GM19467 (cell line): ENCODE results near the gene PGAP1.

Source experiments
- ATAC-seq: cut with Tn5 transposase; IDR thresholded peaks from one replicate; pipeline ENCODE4 v1.9.1; 2021; ENCODE audit warnings: mild to moderate bottlenecking, moderate library complexity; ENCODE audit not compliant: unreplicated experiment

Gene PGAP1

DNA sequence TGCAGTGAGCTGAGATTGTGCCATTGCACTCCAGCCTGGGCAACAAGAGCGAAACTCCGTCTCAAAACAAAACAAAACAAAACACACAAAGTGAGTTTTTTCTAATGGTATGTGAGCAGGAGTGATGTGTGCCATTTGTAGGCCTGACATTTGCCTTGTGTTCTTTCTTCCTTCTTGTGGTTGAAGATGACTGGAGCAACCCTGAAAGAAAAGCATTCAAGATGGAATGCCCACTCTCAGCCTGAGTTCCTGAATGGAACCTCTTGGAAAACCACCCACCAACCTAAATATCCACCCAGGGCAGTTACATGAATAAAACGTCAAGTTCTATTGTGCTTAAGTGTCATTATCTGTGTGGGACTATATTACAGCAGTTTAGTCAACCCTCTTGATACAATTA, 26.5 kb downstream of the PGAP1 start:
- ATAC-seq = no peak

DNA sequence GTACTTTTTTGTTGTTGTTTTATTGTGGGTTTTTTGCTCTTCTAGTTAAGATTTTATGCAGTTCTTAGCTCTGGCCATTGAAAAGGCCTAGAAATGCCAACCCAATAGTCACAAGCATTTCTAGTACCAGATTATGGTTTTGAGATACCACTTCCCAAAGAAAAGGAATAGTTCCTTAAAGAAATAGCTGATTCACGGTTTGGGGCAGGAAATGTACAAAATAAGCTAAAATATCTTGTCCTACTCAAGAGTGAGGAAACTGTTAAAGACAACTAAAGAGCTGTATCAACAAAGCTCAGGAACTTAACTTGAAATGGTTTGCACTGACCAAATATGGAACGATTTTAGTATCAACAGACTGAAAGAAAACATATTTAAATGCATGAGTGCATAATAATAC, 35.4 kb downstream of the PGAP1 start:
- no peak for ATAC-seq

DNA sequence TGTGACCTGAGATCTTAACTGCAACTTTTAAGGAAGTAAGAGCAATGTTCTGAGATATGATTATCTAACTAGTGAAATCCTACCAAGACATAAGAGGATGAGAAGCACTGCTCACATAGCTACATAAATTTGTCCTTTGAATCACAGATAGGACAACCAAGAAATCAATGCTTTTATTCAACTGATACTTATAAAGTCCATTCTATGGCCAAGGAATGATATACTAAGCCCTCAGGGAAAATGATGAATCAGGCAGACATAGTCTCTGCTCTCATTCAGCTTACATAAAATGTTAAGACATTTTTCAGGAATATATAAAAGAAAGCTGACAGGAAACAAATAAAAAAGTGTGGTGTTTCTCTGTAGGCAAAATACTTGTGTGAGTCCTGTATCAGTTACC, 39.1 kb downstream of the PGAP1 start:
- no peak for ATAC-seq

DNA sequence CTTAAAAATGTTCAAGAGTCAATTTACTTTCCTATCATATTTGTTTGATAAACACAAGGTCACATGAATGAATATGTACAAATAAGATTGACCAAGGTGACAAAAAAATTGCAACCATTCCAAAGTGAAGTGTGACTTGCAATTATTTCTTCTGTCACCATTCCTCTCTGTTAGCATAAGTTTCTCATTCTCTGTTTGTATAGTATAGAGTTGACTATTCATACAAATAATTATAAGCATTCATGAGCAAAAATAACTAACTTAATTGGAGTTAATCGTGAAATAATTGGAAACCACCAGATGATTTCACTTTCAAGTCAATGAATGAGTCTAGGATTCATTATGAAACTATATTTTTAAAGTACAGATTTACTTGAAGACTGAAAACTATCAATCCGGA, 42.1 kb downstream of the PGAP1 start:
- no peak for ATAC-seq

DNA sequence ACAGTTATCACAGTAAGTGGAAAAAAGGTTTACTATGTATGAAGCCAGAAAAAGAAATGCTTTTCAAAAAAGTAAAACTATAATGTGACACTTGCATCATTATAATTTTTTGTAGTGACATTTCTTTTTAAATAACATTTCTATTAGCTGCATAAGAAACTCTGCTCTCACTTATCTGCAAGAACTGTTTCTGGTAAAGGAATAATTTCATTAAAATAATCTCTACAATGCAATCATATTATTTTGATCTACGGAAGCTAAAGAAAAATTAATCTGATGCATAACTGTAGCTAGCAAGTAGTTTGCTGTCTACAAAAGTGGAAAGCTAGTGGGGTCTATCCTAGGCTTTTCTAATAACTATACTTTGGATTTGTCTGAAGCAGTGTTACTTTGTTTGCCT, 50.1 kb downstream of the PGAP1 start:
- no peak for ATAC-seq

DNA sequence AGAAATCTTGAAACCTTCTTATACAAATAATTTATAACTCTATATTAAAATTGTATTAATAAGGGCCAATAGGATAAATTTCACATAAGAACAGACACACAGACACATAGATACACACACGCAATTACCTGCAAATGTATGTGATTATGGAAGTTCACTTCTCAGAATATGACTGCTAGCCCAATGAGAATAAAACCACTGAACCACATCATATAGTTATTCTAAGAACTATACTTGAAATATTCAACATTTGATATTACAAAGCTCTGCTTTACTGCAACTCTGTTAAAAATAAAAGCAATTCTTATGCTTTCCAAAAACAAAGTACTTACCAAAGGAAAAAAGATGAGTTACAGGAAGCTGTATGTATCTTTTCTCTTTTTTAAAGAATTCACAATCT, 51.1 kb downstream of the PGAP1 start:
- no peak for ATAC-seq

DNA sequence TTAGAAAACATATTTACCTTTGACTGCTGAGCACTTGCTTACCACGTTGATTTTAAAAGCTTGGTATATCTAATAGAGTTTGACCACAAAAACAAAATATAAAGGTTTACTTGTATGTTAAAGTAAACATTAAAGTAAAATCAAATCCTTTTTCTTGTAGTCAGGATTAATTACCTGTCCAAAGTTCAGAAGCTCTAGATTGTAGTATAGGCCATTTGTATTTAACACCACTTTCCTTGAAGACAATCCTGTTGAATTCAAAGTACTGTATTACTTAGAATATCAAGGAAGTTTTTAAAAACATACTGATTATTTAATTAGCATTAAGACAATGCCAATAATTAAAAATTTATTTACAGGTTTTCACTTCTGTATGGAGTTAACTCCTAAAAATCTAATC, 53.0 kb downstream of the PGAP1 start:
- ATAC-seq = no peak

DNA sequence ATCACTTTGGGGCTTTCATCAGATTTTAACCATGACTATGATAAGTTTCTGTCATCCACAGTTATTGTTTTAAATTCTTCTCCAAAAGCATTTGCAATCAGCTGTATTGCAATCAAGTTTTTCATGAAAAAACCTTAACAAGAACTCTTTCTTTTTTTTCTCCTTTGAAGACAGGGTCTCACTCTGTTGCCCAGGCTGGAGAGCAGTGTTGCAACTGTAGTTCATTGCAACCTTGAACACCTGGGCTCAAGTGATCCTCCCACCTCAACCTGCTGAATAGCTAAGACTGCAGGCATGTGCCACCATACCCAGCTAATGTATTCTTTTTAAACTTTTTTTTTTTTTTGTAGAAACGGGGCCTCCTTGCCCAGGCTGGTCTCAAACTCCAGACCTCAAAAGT, 71.9 kb downstream of the PGAP1 start:
- ATAC-seq = no peak

DNA sequence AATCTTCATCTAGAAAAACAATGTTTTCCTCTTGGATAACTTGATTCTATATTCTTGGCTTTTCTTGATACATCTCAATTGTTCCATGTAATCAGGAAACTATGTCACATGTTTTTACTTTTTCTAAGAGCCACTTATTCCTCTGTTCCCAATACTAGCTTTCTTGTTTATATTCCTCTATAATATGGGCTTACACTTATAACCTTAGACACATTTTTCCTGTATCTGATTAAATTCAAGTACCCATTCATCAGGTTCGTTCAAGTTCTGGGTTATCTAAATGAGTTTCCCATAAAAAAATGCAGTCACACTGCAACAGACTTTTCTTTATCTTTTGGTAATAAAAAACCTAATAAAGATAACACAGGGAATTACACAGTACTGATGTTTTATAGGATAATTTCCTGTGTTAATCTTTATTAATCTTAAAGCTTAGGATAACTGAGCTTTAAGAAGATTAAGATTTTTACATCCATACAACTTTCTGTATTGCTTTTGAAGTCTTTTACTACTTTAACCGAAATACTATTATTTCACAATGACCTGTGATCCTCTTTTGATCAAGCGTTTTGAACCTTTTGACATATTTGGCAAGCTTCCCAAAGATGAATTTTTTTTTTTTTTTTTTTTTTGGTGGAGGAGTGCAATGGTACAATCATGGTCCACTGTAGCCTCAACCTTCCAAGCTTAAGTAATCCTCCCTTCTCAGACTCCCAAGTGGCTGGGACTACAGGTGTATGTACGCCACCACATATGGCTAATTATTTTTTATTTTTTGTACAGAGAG, 73.0 kb downstream of the PGAP1 start:
- no peak for ATAC-seq

DNA sequence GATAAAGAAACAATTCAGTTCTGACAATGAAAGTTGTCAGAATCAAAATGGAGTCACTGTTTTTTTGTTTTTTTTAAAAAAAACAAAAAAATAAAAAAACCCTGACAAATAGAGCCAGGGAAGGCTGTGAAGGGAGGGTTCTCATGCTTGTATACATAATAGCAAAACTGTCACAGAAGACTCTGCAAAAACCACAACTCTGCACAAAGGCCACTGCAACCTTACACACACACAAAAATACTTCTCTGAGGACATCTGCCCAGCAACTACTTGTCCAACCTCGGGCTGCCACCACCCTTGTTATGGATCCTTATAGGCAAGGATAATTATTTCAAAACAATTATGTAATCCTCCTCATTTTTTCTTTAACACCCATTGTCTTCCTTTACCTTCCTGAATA, 75.4 kb downstream of the PGAP1 start:
- no peak for ATAC-seq

DNA sequence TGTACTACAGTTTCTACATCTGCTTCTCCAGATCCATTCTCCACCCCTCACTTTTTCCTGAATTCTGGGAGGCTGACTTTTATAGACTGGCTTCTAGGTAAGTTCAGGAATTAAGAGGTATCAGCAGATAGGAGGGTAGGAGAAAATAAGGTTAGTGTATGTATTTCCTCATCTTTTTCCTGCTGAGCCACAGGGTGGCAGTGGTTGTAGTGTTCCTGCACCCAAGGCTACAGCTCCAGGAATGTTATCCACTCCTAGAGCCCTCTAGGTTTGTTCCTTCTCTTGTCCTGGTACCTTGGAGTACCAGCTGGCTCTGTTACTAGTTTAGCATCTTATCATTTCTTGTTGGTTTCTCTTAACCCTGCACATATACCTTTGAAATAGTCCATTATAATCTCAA, 76.6 kb downstream of the PGAP1 start:
- no peak for ATAC-seq

DNA sequence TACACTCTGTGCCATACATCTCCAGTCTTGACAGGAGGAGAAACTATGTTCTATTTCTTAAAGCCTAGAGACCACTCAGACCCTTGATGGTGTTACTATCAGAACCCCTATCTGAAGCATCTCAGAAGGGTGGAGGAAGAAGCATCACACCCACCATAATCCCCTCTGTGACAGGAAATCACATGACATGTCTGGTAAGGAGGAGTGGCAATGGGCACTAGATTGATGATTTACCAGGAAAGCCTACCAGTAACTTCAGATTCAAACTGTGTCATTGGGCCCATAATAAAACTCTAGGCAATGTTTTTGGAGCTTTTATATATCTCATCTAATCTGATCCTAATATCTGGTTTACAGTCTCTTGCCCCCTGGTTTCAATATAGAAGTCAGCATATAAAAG, 80.2 kb downstream of the PGAP1 start:
- ATAC-seq = no peak

DNA sequence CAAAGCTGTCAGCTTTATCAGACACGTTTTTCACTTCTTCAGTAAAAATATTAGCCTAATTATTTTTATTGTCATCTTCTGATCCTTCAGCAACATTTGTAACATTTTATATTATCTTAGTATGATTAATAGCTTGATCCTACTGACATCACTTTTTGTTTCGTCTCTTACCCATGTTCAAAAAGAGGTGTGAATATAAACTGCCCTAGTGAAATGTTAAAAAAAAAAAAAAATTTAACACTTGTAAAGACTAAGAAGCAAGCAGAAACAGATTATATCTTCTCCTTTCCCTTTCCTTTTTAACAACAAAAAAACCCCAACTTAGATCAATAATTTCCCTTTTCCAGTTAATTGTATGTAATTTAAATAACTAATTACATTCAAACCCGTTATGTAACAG, 81.1 kb downstream of the PGAP1 start:
- ATAC-seq = no peak

DNA sequence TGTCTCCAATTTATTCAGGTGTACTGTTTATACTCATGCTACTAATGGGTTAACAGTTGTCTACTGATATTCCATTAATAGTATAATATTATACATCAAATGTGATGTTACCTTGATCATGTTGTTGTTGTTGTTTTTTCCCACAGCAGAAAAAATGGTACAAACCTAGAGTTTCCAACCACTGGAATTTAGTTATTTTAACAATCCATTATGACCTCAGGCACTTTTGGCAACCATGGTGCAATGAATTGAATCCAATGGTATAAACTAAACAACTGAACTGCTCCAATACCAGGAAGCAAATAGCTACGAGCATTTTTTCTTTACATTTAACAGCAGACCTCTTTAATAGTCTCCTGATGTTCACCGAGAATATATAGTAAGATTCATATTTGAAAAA, 86.3 kb downstream of the PGAP1 start:
- ATAC-seq = no peak

DNA sequence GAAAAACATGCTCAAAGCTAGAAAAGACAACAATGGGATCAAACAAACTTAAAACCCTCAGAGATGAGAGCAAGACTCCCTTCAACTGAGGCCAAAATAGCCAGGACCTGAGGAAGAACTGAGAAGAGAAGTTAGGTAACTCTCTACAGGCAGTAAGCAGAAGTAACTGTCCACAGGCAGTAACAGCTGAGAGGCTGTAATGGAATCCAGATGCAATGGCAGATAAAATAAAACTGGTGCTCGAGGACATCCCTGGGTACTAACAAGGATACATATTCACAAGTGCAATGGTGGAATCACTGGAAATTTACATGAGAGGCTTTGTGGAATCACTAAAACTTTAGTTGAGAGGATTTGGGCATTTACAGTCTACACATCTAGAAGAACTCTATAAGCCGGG, 86.9 kb downstream of the PGAP1 start:
- no peak for ATAC-seq

DNA sequence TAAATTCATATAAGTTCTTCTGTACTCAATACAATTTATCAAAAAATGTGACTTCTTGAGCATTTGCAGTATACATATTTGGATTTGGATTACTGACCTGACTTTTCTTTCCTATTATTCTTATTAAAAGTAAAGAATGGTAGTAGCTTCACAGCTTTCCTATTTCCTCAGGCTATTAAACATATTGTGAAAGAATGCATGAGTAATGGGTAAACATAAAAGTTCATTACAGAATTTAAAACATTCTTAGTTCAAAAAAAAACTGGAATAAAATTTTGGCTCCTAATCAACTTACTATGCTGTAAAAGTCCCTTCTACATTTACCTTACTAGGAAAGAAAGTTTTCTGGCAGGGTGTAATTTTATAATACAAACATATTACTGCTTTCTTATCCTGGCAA, 90.1 kb downstream of the PGAP1 start:
- no peak for ATAC-seq

DNA sequence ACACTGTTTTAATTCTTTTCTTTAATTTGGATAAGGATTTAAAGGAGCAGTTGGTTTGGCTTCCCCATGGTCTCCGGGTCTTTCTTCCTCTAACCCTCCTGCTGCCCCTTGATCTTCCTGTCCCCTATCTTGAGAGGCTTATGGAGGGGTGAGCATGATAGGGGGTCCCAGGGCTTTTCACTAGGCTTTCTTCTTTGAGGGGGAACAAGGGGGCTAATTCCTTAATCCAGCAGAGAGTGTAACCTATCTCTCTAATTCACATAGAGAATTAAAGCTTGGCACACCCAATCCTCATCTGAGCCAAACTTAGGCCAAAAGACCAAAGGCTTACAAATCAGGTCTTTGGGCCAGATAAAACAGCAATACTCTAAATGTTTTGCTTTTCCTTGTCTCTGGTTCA, 95.8 kb downstream of the PGAP1 start:
- ATAC-seq = no peak

DNA sequence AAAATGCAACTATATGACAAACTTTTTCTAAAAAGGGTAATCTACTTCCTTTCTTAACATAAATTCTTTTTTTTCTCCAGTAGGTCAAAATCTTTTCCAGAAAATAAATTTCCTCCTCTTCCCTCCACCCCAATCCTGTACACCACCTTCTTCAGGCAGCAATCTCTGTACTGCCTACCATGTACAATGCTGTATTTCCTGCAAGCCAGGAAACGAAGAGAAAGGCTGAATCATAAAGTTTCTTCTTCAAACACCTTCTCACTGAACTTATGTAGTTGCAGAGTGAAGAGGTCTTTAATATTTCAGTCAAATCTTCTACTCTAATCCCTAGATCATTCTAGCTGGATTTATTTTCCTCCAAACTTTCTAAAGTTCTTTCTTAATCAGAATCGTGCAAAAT, 99.2 kb downstream of the PGAP1 start:
- ATAC-seq = no peak

DNA sequence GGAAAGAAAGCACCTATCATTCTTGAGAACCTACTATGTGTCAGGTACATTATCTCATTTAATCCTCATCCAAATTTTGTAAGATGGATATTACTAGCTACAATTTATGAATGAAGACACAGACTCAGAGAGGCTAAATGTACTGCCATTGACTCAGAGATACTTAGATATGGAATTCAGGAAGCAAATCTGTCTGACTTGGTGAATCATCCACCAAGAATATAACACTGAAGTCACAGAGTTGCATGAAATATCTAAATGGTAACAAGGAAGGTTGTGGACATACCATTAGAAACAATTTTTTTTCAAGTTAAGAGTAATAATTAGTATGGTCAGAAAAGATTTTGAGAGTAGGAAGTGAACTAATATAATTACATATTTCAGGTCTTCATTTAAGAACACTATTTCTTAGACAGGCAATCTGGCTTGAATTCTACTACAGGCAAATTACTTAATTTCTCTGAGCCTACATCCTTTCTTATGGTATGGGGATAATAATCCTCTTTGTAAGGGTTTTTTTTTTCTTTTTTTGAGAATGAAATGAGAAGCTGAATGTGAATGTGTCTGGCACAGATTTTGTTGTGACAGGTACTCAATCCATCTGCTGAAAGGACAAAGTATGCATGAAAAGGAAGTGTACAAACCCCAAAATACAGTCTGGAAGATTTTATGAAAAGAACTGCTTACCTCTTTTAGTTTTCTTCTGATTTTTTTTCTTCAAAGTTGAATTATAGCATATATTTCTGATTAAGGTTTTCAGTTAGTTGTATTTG, 102.6 kb downstream of the PGAP1 start:
- ATAC-seq = no peak

DNA sequence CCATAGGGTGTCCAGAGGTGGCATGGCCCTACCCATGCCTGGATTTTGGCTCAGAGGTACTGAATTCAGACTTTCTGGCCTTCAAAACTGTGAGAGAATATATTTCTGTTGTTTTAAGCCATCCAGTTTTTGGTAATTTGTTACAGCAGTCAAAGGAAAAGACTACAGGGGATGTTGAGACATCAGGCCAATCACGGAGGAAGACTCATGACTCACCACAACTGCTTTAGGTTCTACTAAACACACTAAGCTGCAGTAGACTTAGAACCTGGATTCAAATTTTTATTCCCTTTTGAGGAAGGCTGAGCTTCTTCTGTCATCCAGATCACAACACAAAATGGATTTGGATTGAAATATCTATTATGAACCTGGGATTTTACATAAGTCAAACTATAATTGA, 105.3 kb downstream of the PGAP1 start:
- ATAC-seq = no peak

DNA sequence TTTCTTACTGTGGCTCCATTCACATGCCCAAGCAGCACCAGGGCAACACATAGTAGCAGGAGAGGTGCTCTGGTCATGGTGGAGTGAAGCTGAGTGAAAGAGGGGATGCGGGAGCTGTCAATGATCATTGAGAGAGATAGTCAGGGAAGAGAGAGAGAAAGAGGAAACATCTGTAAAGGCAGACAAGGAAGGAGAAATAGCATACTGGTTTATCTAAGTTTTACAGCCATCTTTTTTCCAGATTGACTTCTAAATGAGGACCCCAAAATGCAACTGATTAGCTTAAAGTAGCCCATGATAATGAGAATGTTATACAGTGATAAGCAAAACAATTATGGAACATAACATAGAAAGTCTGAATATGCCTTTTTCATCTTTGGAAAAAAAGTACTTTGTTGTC, 117.2 kb downstream of the PGAP1 start, which contains the start of gene C2orf66:
C2orf66 (minus strand) TSS at position 96 of the 400 bp plus-strand sequence; CDS start at position 77, 19 bp downstream.
- no peak for ATAC-seq

DNA sequence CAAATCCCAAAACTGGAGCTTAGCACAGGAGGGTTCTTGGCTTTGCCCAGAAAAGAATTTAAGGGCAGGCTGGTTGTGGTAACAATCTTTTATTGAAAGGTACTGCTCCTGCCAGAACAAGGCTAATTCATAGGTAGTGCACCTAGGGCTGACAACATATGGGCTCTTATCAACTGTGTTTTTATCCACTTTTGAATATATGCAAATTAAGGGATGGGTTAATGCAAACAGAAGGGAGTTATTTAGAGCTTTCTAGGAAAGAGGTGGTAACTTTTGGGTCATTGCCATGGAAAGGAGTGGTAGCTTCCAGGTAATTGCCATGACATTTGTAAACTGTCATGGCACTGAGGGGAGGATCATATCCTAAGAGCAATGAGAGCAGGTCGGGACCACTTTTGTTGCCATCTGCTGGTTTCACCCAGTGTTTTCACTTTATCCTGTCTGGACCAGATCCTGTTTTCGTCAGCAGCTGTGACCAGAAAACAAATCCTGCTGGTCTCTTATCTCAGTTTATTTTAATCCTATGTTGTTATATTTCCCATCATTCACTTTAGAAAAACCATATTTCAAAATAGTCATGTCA, 118.3 kb downstream of the PGAP1 start:
- no peak for ATAC-seq
